HFFc6 (cell line): ENCODE data around the gene PSMD13. TPM values are rescaled to one million over a fixed set of nuclear protein-coding genes. Genes with fewer than 3 reads are reported as not detected.
"Not testable (repeated sequence)": the region's sequence is repeated elsewhere in the genome, so short reads cannot be mapped to it uniquely, and the experiment has no call there.

Experiments used
- DNase-seq: peaks from one replicate; pipeline ENCODE4 v3.0.0-alpha.2; 2018
- H3K27ac Mint-ChIP-seq: 2 replicates; pipeline ENCODE4 v1.8.0; 2020; ENCODE audit warnings: mild to moderate bottlenecking, mixed read lengths
- H3K27me3 Mint-ChIP-seq: 2 replicates; pipeline ENCODE4 v1.8.0; 2021; ENCODE audit warnings: mild to moderate bottlenecking, moderate library complexity, mixed read lengths; ENCODE audit not compliant: insufficient read depth
- H3K36me3 Mint-ChIP-seq: 2 replicates; pipeline ENCODE4 v1.8.0; 2021; ENCODE audit warnings: low read depth, mixed read lengths
- H3K4me1 Mint-ChIP-seq: 2 replicates; pipeline ENCODE4 v1.8.0; 2020; ENCODE audit warnings: low read depth, mixed read lengths
- H3K4me3 Mint-ChIP-seq: 2 replicates; pipeline ENCODE4 v1.8.0; 2020; ENCODE audit warnings: mild to moderate bottlenecking, moderate library complexity, mixed read lengths
- H3K9me3 Mint-ChIP-seq: 2 replicates; pipeline ENCODE4 v1.8.0; 2020; ENCODE audit warnings: mild to moderate bottlenecking, mixed read lengths
- CTCF ChIP-seq: fragments of 200-600 bp; sonication (generic); IDR thresholded peaks from 2 replicates; pipeline ENCODE4 v1.5.0; 2021; ENCODE audit warnings: antibody characterized with exemption, mild to moderate bottlenecking
- total RNA-seq, 6 experiments: library from RNA; stranded (reverse); fragmentation: NEBNext Ultra II Directional; extraction: Animal tissue kit (Norgen Biotek cat#: 25700); gene quantifications; 2 replicates in 1 of 6; 3 replicates in 5 of 6; pipeline ENCODE4 v1.2.3, GENCODE V29; 2021

PSMD13 gene
- total RNA-seq, 6 experiments from 2014 or later = 167 to 180 (median 172) TPM

- Mint-ChIP-seq H3K4me1 (no peaks in the 10 kb centered on the region), H3K4me3 (no peak overlapping the region), H3K27me3 (peaks cover 23% of the 10 kb centered on the region), H3K36me3 (no peaks in the 10 kb centered on the region), H3K9me3 (no peaks in the 10 kb centered on the region; the same call in 1 of the 2 replicates), H3K27ac (no peak overlapping the region)
- peak; percentile 22; the same call in 1 of the 2 replicates for TF ChIP-seq CTCF
- DNase-seq = no peak
Observed at GRCh38 chr11:257766-258493, 21.2 kb downstream of the PSMD13 start.

GRCh38 chr11:259413-259812, 22.6 kb downstream of the PSMD13 start:
- no peak overlapping the region for H3K27ac Mint-ChIP-seq
- H3K9me3 Mint-ChIP-seq = no peaks in the 10 kb centered on the region; the same call in 1 of the 2 replicates
- H3K36me3 Mint-ChIP-seq = no peaks in the 10 kb centered on the region
- no peak for DNase-seq
- H3K4me3 Mint-ChIP-seq = no peak overlapping the region
- H3K4me1 Mint-ChIP-seq = no peaks in the 10 kb centered on the region
- peaks cover 23% of the 10 kb centered on the region for H3K27me3 Mint-ChIP-seq
- no peak for TF ChIP-seq CTCF

GRCh38 chr11:261624-262023, 24.8 kb downstream of the PSMD13 start:
- Mint-ChIP-seq H3K9me3 (no peaks in the 10 kb centered on the region; the same call in 1 of the 2 replicates), H3K27me3 (peaks cover 23% of the 10 kb centered on the region), H3K4me1 (no peaks in the 10 kb centered on the region), H3K27ac (no peak overlapping the region), H3K4me3 (no peak overlapping the region), H3K36me3 (no peaks in the 10 kb centered on the region)
- DNase-seq = no peak
- TF ChIP-seq CTCF = no peak

- Mint-ChIP-seq H3K9me3 (no peaks in the 10 kb centered on the region; the same call in 1 of the 2 replicates), H3K36me3 (no peaks in the 10 kb centered on the region), H3K27me3 (peaks cover 17% of the 10 kb centered on the region), H3K4me3 (no peak overlapping the region; the same call in 1 of the 2 replicates), H3K27ac (no peak overlapping the region), H3K4me1 (no peaks in the 10 kb centered on the region)
- no peak for DNase-seq
- TF ChIP-seq CTCF = no peak
Observed at GRCh38 chr11:266676-267439, 30.1 kb downstream of the PSMD13 start.

- Mint-ChIP-seq H3K4me3 (no peak overlapping the region), H3K27me3 (peaks cover 24% of the 10 kb centered on the region), H3K27ac (no peak overlapping the region), H3K9me3 (no peaks in the 10 kb centered on the region; the same call in 1 of the 2 replicates), H3K4me1 (no peaks in the 10 kb centered on the region), H3K36me3 (no peaks in the 10 kb centered on the region)
- no peak for DNase-seq
- no peak for TF ChIP-seq CTCF
Observed at GRCh38 chr11:267491-267994, 30.8 kb downstream of the PSMD13 start.

- H3K9me3 Mint-ChIP-seq, H3K4me3 Mint-ChIP-seq, H3K4me1 Mint-ChIP-seq, H3K27ac Mint-ChIP-seq, DNase-seq, H3K36me3 Mint-ChIP-seq: not testable (repeated sequence)
- peaks cover 27% of the 10 kb centered on the region for H3K27me3 Mint-ChIP-seq
Observed at GRCh38 chr11:268716-269145, 32.0 kb downstream of the PSMD13 start.
